Karpas-422 (cell line): ENCODE data around the gene TTC33. TPM values are rescaled to one million over a fixed set of nuclear protein-coding genes. Genes with fewer than 3 reads are reported as not detected.
A peak's percentile ranks its signal among the peaks of the same experiment; 100 is the strongest.

Experiments
- DNase-seq: peaks from one replicate; pipeline ENCODE4 v3.0.0-alpha.2; 2015
- H2AFZ ChIP-seq: fragments of 200-600 bp; sonication (generic); 2 replicates; pipeline ENCODE4 v1.6.1; 2014; ENCODE audit warnings: antibody characterized with exemption, low read length, mixed read lengths
- H3K27ac ChIP-seq: fragments of 200-600 bp; sonication (generic); 2 replicates; pipeline ENCODE4 v1.5.1; 2014; ENCODE audit warnings: mild to moderate bottlenecking, low read length, moderate library complexity
- H3K27me3 ChIP-seq: fragments of 200-600 bp; sonication (generic); 2 replicates; pipeline ENCODE4 v1.6.1; 2014; ENCODE audit warnings: low read length, mixed read lengths
- H3K36me3 ChIP-seq: fragments of 200-600 bp; sonication (generic); 2 replicates; pipeline ENCODE4 v1.6.1; 2014; ENCODE audit warnings: low read length, mixed read lengths; ENCODE audit not compliant: insufficient read depth
- H3K4me1 ChIP-seq: fragments of 200-600 bp; sonication (generic); 2 replicates; pipeline ENCODE4 v1.6.1; 2014; ENCODE audit warnings: mild to moderate bottlenecking, low read length, mixed read lengths
- H3K4me2 ChIP-seq: fragments of 200-600 bp; sonication (generic); 2 replicates; pipeline ENCODE4 v1.6.1; 2014; ENCODE audit warnings: low read length, low read depth, mild to moderate bottlenecking; ENCODE audit not compliant: poor library complexity, severe bottlenecking
- H3K4me3 ChIP-seq: fragments of 200-600 bp; sonication (generic); 2 replicates; pipeline ENCODE4 v1.5.1; 2014; ENCODE audit warnings: mild to moderate bottlenecking, antibody characterized with exemption, low read length, mixed read lengths
- H3K79me2 ChIP-seq: fragments of 200-600 bp; sonication (generic); 2 replicates; pipeline ENCODE4 v1.6.1; 2014; ENCODE audit warnings: mild to moderate bottlenecking, low read length, mixed read lengths
- H3K9ac ChIP-seq: fragments of 200-600 bp; sonication (generic); 2 replicates; pipeline ENCODE4 v1.6.0; 2014; ENCODE audit warnings: low read length
- H3K9me2 ChIP-seq: fragments of 200-600 bp; sonication (generic), shearing (Covaris generic); replicated peaks from 2 replicates; pipeline ENCODE4 v1.6.0; 2014; ENCODE audit warnings: mild to moderate bottlenecking, low read length, moderate library complexity; ENCODE audit not compliant: insufficient read depth
- H3K9me3 ChIP-seq: fragments of 300-700, 200-600 bp; sonication (generic); 2 replicates; pipeline ENCODE4 v1.6.1; 2014; ENCODE audit warnings: low read length, mixed read lengths
- H4K20me1 ChIP-seq: fragments of 200-600 bp; sonication (generic); 2 replicates; pipeline ENCODE4 v1.6.1; 2014; ENCODE audit warnings: mild to moderate bottlenecking, antibody characterized with exemption, low read length, low read depth; ENCODE audit not compliant: insufficient read depth
- total RNA-seq: library from RNA; depleted of rRNA; stranded (reverse); fragments of >200 nt; shearing (Covaris generic); gene quantifications from 2 replicates; pipeline ENCODE4 v1.2.3, GENCODE V29; 2014; ENCODE audit warnings: low replicate concordance

TTC33 gene
- total RNA-seq, 1 experiment from 2014 or later: 18.5 TPM

DNA sequence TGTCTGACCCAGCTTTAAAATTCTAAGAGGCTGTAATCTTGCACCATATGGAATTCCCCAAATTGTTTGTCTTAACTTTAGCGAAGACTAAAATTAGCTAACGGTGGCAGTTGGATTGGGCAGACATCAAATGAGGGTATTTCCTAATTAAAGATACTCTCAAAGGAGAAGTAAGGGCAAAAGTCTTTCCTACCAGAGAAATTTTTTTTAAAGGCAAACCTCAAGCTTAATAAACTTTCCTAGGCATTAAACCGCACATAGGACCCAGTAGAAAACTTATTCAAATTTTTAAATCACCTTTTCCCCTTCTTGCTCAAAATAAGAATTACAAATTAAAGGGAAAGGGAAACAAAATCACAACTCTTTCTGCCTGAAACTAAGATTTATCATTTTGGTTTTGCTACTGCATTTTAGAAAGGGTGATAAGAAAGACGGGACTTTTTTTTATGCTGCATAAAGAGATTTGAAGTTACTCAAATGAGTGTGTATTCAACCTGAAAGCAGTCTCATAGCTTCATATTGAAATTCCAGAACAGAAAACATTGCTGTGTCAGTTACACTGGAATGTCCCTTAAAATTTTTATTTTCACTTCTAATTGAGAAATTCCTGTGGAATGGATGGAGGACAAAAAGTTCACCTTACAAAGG is 265.2 kb downstream of the TTC33 start:
- Histone ChIP-seq H3K9ac (no peak overlapping the region), H3K9me2 (no peaks in the 10 kb centered on the region), H3K27me3 (no peaks in the 10 kb centered on the region), H3K4me2 (no peak overlapping the region), H3K9me3 (no peaks in the 10 kb centered on the region), H4K20me1 (no peaks in the 10 kb centered on the region), H3K27ac (no peak overlapping the region), H2AFZ (no peak overlapping the region), H3K4me3 (no peak overlapping the region), H3K79me2 (no peaks in the 10 kb centered on the region), H3K36me3 (no peaks in the 10 kb centered on the region), H3K4me1 (peaks cover 1% of the 10 kb centered on the region)
- no peak for DNase-seq

GRCh38 chr5:40489421-40489820 is 266.3 kb downstream of the TTC33 start:
- Histone ChIP-seq H3K9ac (no peak overlapping the region), H3K9me3 (no peaks in the 10 kb centered on the region), H3K79me2 (no peaks in the 10 kb centered on the region), H3K9me2 (no peaks in the 10 kb centered on the region), H3K4me3 (no peak overlapping the region), H3K4me2 (no peak overlapping the region), H3K27me3 (no peaks in the 10 kb centered on the region), H4K20me1 (no peaks in the 10 kb centered on the region), H3K27ac (no peak overlapping the region), H3K36me3 (no peaks in the 10 kb centered on the region), H2AFZ (no peak overlapping the region), H3K4me1 (peaks cover 12% of the 10 kb centered on the region)
- DNase-seq: no peak

GRCh38 chr5:40486437-40487275 is 269.1 kb downstream of the TTC33 start:
- Histone ChIP-seq H4K20me1 (no peaks in the 10 kb centered on the region), H3K9ac (no peak overlapping the region), H3K79me2 (no peaks in the 10 kb centered on the region), H3K4me2 (no peak overlapping the region), H2AFZ (no peak overlapping the region), H3K4me1 (peaks cover 12% of the 10 kb centered on the region), H3K9me2 (no peaks in the 10 kb centered on the region), H3K27me3 (no peaks in the 10 kb centered on the region), H3K27ac (no peak overlapping the region), H3K9me3 (no peaks in the 10 kb centered on the region), H3K36me3 (no peaks in the 10 kb centered on the region), H3K4me3 (no peak overlapping the region)
- DNase-seq: no peak

- no peak overlapping the region for H3K9ac ChIP-seq
- no peaks in the 10 kb centered on the region for H3K36me3 ChIP-seq
- H2AFZ ChIP-seq: no peak overlapping the region
- H3K27me3 ChIP-seq: no peaks in the 10 kb centered on the region
- H3K27ac ChIP-seq: no peak overlapping the region
- H3K9me3 ChIP-seq: no peaks in the 10 kb centered on the region
- H3K9me2 ChIP-seq: no peaks in the 10 kb centered on the region
- H3K79me2 ChIP-seq: no peaks in the 10 kb centered on the region
- H3K4me1 ChIP-seq: peaks cover 12% of the 10 kb centered on the region
- H3K4me2 ChIP-seq: peak overlapping the region; percentile 20
- H3K4me3 ChIP-seq: no peak overlapping the region
- H4K20me1 ChIP-seq: no peaks in the 10 kb centered on the region
- DNase-seq: no peak
Measured at GRCh38 chr5:40485021-40485998, 270.5 kb downstream of the TTC33 start.

GRCh38 chr5:40484495-40484894 is 271.3 kb downstream of the TTC33 start:
- Histone ChIP-seq H3K4me2 (no peak overlapping the region), H3K9me2 (no peaks in the 10 kb centered on the region), H4K20me1 (no peaks in the 10 kb centered on the region), H3K9ac (no peak overlapping the region), H3K9me3 (no peaks in the 10 kb centered on the region), H3K4me3 (no peak overlapping the region), H3K4me1 (peaks cover 12% of the 10 kb centered on the region), H3K36me3 (no peaks in the 10 kb centered on the region), H3K27ac (no peak overlapping the region), H2AFZ (no peak overlapping the region), H3K79me2 (no peaks in the 10 kb centered on the region), H3K27me3 (no peaks in the 10 kb centered on the region)
- DNase-seq: no peak

DNA sequence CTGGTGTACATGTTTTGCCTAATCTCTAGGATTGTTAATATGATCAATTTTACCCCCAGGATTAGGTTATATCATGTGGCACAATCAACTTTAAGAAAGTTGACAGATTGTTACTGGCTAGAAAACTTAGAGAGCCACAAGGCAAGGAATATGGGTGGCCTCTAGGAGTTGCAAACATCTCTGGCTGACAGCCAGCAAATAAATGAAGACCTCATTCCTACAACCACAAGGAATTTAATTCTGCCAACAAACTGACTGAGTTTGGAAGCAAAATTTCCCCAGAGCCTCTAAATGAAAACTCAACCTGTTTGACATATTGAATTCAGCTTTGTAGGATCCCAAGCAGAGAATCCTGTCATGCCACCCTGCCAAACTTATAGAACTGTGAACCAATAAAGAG is 272.4 kb downstream of the TTC33 start:
- Histone ChIP-seq H3K4me1 (peaks cover 12% of the 10 kb centered on the region), H3K4me2 (no peak overlapping the region), H4K20me1 (no peaks in the 10 kb centered on the region), H2AFZ (no peak overlapping the region), H3K9me2 (no peaks in the 10 kb centered on the region), H3K4me3 (no peak overlapping the region), H3K27me3 (no peaks in the 10 kb centered on the region), H3K9ac (no peak overlapping the region), H3K36me3 (no peaks in the 10 kb centered on the region), H3K27ac (no peak overlapping the region), H3K79me2 (no peaks in the 10 kb centered on the region), H3K9me3 (no peaks in the 10 kb centered on the region)
- no peak for DNase-seq

- Histone ChIP-seq H3K27me3 (no peaks in the 10 kb centered on the region), H3K36me3 (no peaks in the 10 kb centered on the region), H3K27ac (no peak overlapping the region), H3K4me1 (peaks cover 12% of the 10 kb centered on the region), H3K9me3 (no peaks in the 10 kb centered on the region), H3K4me2 (no peak overlapping the region), H3K9ac (no peak overlapping the region), H3K4me3 (no peak overlapping the region), H4K20me1 (no peaks in the 10 kb centered on the region), H3K79me2 (no peaks in the 10 kb centered on the region), H2AFZ (no peak overlapping the region), H3K9me2 (no peaks in the 10 kb centered on the region)
- no peak for DNase-seq
Measured at GRCh38 chr5:40481241-40481640, 274.5 kb downstream of the TTC33 start.

DNA sequence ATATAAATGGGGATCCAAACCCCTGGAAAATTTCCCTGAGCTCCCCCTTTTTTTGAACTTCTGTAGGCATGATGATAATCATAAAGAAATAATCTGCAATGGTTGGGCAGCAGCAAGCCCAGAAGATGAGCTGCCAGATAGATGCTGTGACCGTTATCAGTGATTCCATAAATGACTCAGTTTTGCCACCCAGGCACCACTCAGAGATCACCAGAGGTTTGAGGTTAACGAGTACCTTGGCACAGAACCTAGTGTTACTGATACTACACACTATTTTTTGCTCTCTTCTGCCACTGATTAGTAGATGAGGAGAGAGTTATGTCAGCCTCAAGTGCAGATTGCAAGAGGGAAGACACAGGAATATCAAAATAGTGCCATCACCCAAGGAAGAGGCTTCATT is 275.4 kb downstream of the TTC33 start:
- Histone ChIP-seq H3K4me2 (no peak overlapping the region), H3K36me3 (no peaks in the 10 kb centered on the region), H3K4me3 (no peak overlapping the region), H3K79me2 (no peaks in the 10 kb centered on the region), H3K9ac (no peak overlapping the region), H3K27me3 (no peaks in the 10 kb centered on the region), H3K9me2 (no peaks in the 10 kb centered on the region), H4K20me1 (no peaks in the 10 kb centered on the region), H3K27ac (no peak overlapping the region), H3K4me1 (peaks cover 9% of the 10 kb centered on the region), H2AFZ (no peak overlapping the region), H3K9me3 (no peaks in the 10 kb centered on the region)
- no peak for DNase-seq
